Measurements from ENCODE around the gene LPCAT2. TPM values are rescaled to one million over a fixed set of nuclear protein-coding genes. Genes with fewer than 3 reads are reported as not detected.

Gene LPCAT2
- polyA plus RNA-seq, 3 donors = 28.5 to 49.7 (median 47.1) TPM

- Histone ChIP-seq H3K4me3 (replicated peaks in 1 of 3; ENCODE audit: low read depth in 2 of 3, low read length in 3 of 3) (no peak overlapping the region), H3K79me2 (ENCODE audit: insufficient read depth, low read length) (no peaks in the 10 kb centered on the region), H3K4me2 (replicated peaks; ENCODE audit: extremely low read depth, low read length, poor library complexity, severe bottlenecking) (no peak overlapping the region), H3K27me3 (ENCODE audit: control insufficient read depth in 2 of 2, insufficient read depth in 2 of 2, low read length in 2 of 2) (no peaks in the 10 kb centered on the region), H3K9ac (ENCODE audit: insufficient read depth, low read length, poor library complexity, severe bottlenecking) (no peak overlapping the region), H3K4me1 (ENCODE audit: control insufficient read depth in 1 of 2, insufficient read depth in 2 of 2, low read length in 2 of 2) (no peaks in the 10 kb centered on the region), H3K27ac (ENCODE audit: low read depth in 1 of 2, low read length in 2 of 2) (no peak overlapping the region), H4K20me1 (ENCODE audit: insufficient read depth, low read length) (no peaks in the 10 kb centered on the region), H2AFZ (ENCODE audit: insufficient read depth, low read depth, low read length, poor library complexity, severe bottlenecking) (no peak overlapping the region), H3K9me3 (replicated peaks in 1 of 2; ENCODE audit: control insufficient read depth in 1 of 2, insufficient read depth in 1 of 2, low read length in 2 of 2) (peaks cover 3 to 4% of the 10 kb centered on the region in 2 donors), H3K36me3 (replicated peaks in 1 of 2; ENCODE audit: control insufficient read depth in 1 of 2, insufficient read depth in 2 of 2, low read length in 2 of 2) (peaks cover 27 to 51% of the 10 kb centered on the region in 2 donors)
- Mint-ChIP-seq H3K27me3 (ENCODE audit: low read depth in 3 of 3) (no peaks in the 10 kb centered on the region), H3K4me1 (peaks cover 7% of the 10 kb centered on the region), H3K9me3 (peaks cover 0 to 5% (median 4%) of the 10 kb centered on the region in 7 donors), H3K36me3 (peaks cover 24 to 36% of the 10 kb centered on the region in 2 donors), H3K4me3 (no peak overlapping the region), H3K27ac (no peak overlapping the region)
- WGBS (ENCODE audit: insufficient coverage) = no CpG with 5 or more reads among the region's 2 CpGs
- intact Hi-C loops (cut with micrococcal nuclease) = no loop called here
- TF ChIP-seq CTCF (IDR thresholded peaks at IDR 0.05) = no peak
- no peak for DNase-seq
These were observed 76.8 kb downstream of the LPCAT2 start for GRCh38 chr16:55585631-55586030.

- Histone ChIP-seq H3K79me2 (ENCODE audit: insufficient read depth, low read length) (no peaks in the 10 kb centered on the region), H3K9ac (ENCODE audit: insufficient read depth, low read length, poor library complexity, severe bottlenecking) (no peak overlapping the region), H4K20me1 (ENCODE audit: insufficient read depth, low read length) (no peaks in the 10 kb centered on the region), H3K27me3 (ENCODE audit: control insufficient read depth in 2 of 2, insufficient read depth in 2 of 2, low read length in 2 of 2) (no peaks in the 10 kb centered on the region), H3K4me1 (ENCODE audit: control insufficient read depth in 1 of 2, insufficient read depth in 2 of 2, low read length in 2 of 2) (no peaks in the 10 kb centered on the region), H2AFZ (ENCODE audit: insufficient read depth, low read depth, low read length, poor library complexity, severe bottlenecking) (no peak overlapping the region), H3K9me3 (replicated peaks in 1 of 2; ENCODE audit: control insufficient read depth in 1 of 2, insufficient read depth in 1 of 2, low read length in 2 of 2) (peaks cover 3 to 4% of the 10 kb centered on the region in 2 donors), H3K36me3 (replicated peaks in 1 of 2; ENCODE audit: control insufficient read depth in 1 of 2, insufficient read depth in 2 of 2, low read length in 2 of 2) (peaks cover 2 to 19% of the 10 kb centered on the region in 2 donors), H3K4me2 (replicated peaks; ENCODE audit: extremely low read depth, low read length, poor library complexity, severe bottlenecking) (no peak overlapping the region), H3K27ac (ENCODE audit: low read depth in 1 of 2, low read length in 2 of 2) (no peak overlapping the region), H3K4me3 (replicated peaks in 1 of 3; ENCODE audit: low read depth in 2 of 3, low read length in 3 of 3) (no peak overlapping the region)
- no peak overlapping the region for H3K4me3 Mint-ChIP-seq
- no peak for TF ChIP-seq CTCF (IDR thresholded peaks at IDR 0.05)
- peaks cover 0 to 5% (median 4%) of the 10 kb centered on the region in 7 donors for H3K9me3 Mint-ChIP-seq
- no peak for DNase-seq
- peak overlapping the region in 1 of 7 donors; percentile 2 for H3K27ac Mint-ChIP-seq
- intact Hi-C loops (cut with micrococcal nuclease) = no loop called here
- peaks cover 9 to 16% of the 10 kb centered on the region in 2 donors for H3K36me3 Mint-ChIP-seq
- WGBS (ENCODE audit: insufficient coverage) = no CpG with 5 or more reads among the region's 6 CpGs
- peaks cover 7% of the 10 kb centered on the region for H3K4me1 Mint-ChIP-seq
- no peaks in the 10 kb centered on the region for H3K27me3 Mint-ChIP-seq (ENCODE audit: low read depth in 3 of 3)
These were observed 79.9 kb downstream of the LPCAT2 start for GRCh38 chr16:55588799-55589198.
